T-helper 1 cell (primary cell): ENCODE data around the gene PSKH1.
A peak's percentile ranks its signal among the peaks of the same experiment; 100 is the strongest.
"Not testable (repeated sequence)": the region's sequence is repeated elsewhere in the genome, so short reads cannot be mapped to it uniquely, and the experiment has no call there.

Experiments
- DNase-seq, 5 donors: peaks; one replicate each; pipeline ENCODE4 v3.0.0-alpha.2; 2012 to 2020
- total RNA-seq, 4 donors: gene quantifications; one replicate each; lab custom pipeline; 2026; lab: John Stamatoyannopoulos, UW

The PSKH1 gene
- total RNA-seq = 10.3 to 20.0 (median 12.4) reads per million in 4 donors

- peak; percentile 89 to 95 (median 92) for DNase-seq
Measured at GRCh38 chr16:67892899-67893742, at the start of gene PSKH1. Gene PSKH1, plus strand, starts transcription at chr16:67893254. Its CDS starts 15,496 bp downstream, at chr16:67908750.

DNA sequence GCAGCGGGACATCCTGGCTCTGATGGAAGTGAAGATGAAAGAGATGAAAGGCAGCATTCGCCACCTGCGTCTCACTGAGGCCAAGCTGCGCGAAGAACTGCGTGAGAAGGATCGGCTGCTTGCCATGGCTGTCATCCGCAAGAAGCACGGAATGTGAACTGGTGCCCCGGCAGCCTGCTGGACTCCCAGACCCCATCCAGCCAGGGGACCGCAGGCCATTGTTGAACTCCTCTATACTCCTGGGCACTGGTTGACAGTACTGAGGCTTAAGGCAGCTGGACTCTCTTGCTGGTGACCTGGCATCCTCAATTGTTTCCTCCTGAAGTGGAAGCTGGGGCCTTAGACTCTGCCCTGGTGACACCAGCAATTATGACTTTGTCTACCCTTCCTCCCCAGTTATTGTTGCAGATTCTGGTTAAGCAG lies 49.7 kb upstream of the PSKH1 start:
- no peak for DNase-seq

- DNase-seq = no peak
Measured at GRCh38 chr16:67844497-67844896, 48.6 kb upstream of the PSKH1 start.

- no peak for DNase-seq
Measured at GRCh38 chr16:67845291-67846062, 47.6 kb upstream of the PSKH1 start.

DNA sequence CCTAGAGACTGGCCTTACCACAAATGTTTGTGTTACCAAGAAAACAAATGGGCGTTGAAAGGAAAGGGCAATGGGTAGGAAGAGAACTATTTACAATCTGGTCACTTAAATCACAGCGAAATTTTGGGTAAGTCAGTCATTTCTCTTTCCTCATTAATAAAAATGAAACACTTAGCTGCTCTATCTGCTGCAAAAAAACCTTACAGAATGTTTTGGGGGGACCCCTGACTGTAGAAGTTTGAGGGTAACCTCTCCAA lies 47.1 kb upstream of the PSKH1 start:
- no peak for DNase-seq

DNA sequence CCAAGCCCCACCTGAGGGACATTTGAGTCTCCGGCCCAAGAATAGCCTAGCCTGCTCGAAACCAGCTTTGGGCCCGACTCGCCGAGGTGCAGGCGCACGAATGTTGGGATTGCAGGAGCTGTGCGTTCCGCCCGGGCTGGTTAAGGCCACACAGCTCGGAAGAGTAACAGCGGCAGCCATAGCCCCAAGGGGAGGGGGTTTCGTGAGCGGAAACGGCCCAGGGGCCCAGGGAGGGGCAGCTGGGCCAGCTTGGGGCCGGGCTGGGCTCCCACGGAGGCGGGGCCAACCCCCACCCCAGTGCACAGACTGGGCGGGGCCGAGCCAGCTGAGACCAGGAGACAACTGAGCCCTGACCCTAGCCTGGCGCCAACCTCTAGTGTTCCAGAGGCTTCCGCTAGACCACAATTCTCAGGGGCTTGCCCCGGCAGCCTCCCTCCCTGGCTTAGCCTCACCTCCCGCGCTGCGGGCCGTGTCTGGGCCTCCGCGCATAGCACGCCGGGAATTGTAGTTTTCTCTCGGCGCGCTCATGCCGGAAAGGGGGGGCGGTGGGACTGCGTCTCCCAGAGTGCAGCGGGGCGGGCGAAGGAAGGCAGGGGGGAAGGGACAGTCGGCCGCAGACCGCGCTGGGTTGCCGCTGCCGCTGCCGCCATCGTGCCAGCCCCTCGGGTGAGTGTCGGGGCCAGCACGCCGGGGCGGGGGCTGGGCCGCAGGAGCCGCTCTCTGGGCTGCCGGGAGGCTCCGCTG lies 46.6 kb upstream of the PSKH1 start, which contains the start of gene NUTF2:
Gene NUTF2 (plus strand): TSS at position 614 of the 744 bp plus-strand sequence. CDS start 18,198 bp downstream, outside the sequence.
- peak; percentile 85 to 96 (median 91) for DNase-seq

DNA sequence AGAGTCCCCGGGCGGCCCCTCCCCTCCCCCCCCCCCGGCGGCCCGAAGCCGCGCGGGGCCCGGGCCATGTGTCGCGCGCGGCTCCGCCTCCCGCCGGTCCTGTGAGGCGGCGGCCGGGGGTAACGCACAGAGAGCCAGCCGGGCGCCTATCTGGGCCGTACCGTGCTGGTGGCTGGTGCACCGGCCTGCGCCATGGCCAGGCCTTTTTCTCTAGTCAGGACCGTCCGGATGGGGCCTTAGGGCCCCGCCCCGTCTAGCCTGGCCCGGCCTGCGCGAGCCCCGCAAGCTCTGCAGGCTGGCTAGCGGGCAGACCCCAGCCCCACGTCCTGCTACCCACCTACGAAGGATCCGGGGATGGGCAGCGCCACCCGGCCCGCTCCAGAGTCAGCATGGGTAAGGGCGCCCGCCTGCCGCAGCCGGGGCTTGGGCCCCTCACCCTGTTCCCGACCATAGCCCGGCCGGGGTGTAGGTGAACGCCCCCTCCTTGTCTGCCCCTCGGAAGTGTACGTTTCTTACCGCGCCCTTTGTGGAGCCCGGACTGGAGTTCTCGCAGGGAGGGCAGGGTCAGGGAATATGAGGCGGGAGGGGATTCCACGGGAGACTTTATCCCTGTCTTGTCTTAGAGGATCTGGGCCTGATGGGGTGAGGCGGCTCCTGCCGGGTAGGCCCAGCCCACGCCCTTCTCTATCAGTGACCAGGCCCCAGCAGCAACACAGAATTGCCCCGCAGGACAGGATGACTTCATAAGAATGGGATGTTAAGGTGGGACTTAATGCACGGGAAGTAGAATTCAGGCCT lies 45.8 kb upstream of the PSKH1 start, which contains the start of gene CENPT:
Gene CENPT (minus strand): TSS at position 630 of the 798 bp plus-strand sequence. CDS start 13,834 bp downstream, outside the sequence.
- DNase-seq = no peak

DNA sequence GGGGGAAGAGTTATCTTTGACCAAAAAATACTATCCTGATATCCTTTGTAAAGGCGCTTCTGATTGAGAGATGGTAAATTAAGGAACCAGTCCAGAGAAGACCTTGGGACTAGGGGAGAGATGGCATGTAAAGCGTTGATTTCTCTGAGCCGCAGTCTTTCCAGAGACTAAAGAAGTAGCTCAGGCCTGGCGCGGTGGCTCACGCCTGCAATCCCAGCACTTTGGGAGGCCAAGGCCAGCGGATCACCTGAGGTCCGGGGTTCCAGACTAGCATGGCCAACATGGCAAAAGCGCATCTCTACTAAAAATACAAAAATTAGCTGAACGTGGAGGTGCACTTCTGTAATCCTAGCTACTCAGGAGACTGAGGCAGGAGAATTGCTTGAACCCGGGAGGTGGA lies 44.9 kb upstream of the PSKH1 start:
- DNase-seq = no peak

DNA sequence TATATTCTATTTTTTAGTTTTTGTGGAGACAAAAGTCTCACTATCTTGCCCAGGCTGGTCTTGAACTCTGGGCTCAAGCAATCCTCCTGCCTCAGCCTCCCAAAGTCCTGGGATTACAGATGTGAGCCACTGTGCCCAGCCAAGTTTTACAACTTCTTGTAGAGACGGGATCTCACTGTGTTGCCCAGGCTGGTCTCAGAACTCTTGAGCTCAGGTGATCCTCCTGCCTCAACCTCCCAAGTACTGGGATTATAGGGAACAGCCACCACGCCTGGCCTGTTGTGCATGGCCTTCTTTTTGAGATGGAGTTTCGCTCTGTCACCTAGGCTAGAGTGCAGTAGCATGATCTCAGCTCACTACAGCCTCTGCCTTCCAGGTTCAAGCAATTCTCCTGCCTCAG lies 39.4 kb upstream of the PSKH1 start:
- no peak for DNase-seq

- no peak for DNase-seq
Measured at GRCh38 chr16:67855789-67856188, 37.3 kb upstream of the PSKH1 start.

- DNase-seq = no peak
Measured at GRCh38 chr16:67856927-67857546, 36.0 kb upstream of the PSKH1 start.

GRCh38 chr16:67857547-67858233 lies 35.4 kb upstream of the PSKH1 start:
- DNase-seq = peak in 1 of 5 donors; percentile 22

- no peak for DNase-seq
Measured at GRCh38 chr16:67858500-67858899, 34.6 kb upstream of the PSKH1 start.

- DNase-seq = no peak
Measured at GRCh38 chr16:67860589-67861398, 32.3 kb upstream of the PSKH1 start.

DNA sequence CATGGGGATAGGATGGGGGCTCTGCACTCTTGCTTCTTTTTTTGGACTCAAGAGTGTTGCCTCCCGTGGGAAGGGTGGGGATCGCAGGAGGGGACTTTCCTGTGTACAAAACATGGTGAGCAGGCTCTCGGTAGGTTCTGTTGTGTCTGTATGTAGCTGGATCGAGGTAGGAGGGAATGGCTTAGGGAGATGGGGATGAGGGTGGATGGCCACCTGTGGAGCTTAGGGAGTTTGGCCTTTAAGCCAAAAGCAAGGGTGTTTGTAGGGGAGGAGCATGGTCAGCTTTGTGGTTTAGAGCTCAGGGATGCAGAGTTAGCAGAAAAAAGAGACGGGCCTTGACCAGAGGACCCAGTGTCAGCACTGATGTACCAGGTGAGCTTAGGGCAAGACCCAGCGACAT lies 31.2 kb upstream of the PSKH1 start:
- DNase-seq = no peak

DNA sequence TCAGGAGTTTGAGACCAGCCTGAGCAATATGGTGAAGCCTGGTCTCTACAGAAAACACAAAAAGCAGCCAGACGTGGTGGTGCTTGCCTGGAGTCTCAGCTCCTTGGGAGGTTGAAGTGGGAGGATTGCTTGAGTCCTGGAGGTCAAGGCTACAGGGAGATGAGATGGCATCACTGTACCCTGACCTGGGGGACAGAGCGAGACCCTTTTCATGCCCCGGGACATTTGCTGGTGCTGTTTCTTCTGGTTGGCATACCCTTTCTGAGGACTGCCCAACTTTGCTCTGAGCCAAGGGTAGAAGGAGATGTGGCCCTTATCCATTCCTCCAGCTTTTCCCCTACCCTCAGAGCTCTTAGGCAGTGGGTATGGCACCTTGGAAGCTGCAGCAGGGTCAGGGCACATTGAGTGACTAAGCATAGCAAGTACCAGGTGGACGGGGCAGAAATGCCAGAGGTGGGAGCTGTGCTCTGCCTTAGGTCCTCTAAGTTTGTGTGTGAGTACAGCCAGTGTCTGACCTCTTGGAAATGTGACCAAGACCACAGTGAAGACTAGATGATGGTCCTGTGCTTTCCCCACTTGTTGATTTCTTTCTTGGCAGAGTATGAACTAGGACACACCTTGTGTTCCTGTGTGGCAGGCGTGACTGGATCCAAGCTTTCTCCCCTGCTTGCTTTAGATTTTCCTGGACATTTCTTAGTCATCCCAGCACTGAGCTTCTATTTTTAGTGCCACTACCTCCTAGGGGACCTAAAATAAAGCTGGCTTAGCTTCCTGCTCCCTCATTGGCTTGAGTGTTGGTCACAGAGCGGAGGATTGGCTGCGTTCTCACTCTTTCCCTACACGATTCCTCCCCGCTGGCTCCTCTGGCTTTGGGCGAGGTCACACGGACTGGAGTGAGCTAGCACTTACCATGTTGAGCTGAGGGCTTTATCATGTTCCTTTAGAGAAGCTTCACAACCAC lies 30.2 kb upstream of the PSKH1 start:
- DNase-seq = no peak

DNA sequence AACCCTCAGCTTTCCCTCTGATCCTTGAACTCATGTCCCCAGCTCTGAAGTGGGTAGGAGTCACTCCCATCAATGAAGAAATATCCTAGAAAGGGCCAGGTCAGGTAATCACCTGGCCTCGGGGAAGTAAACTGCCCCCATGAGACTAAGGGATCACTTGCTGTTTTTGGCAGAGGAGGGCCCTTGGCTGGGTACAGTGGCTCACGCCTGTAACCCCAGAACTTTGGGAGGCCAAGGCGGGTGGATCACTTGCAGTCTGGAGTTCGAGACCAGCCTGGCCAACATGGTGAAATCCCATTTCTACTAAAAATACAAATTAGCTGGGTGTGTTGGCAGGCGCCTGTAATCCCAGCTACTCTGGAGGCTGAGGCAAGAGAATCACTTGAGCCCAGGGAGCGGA lies 29.0 kb upstream of the PSKH1 start:
- not testable (repeated sequence) for DNase-seq

DNA sequence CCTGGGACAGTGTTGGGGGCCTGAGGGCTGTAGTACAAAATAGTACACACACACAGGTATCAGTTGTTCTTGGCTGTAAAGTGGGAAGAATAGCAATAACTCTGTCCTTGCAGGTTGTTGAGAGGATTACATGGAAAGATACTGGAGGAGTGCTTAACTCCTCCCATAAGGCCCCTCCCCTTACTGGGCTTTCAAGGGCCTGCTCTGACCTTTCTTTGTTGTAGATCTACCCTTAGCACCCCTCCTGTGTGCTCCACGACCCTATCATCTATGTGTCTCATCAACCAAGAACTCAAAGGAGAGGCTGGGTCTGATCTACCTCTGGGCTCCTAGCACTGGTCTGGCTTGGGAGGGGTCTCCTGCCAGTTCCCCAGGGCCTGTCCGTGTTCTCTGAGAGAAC lies 28.5 kb upstream of the PSKH1 start:
- no peak for DNase-seq

DNA sequence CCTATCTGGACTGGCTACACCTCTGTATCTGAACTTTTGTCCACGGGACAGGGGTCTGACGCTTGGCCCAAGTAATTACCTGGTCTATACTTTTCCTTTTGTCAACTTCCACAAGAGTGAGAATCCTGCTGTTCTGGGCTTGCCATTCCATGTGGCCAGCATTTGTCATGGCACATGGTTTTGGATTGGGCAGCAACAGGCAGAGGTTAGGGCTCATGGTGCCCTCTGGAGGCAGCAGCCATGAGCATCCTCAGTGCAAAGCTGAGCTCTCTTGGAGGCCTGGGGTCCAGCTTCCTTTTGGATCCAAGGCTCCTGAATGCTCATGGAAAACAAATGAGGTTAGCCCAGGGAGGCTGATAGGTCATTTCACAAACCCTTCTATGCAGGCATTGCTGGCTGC lies 27.7 kb upstream of the PSKH1 start:
- peak in 1 of 5 donors; percentile 24 for DNase-seq
